WI38 (cell line): ENCODE data around the gene TIGD2.

Experiments used
- H3K4me3 ChIP-seq: 2 replicates; pipeline ENCODE4 v1.5.1; 2011; ENCODE audit warnings: low read depth, mild to moderate bottlenecking, control low read depth, low read length
- CTCF ChIP-seq: IDR thresholded peaks from 2 replicates; pipeline ENCODE4 v1.5.1; 2012; ENCODE audit warnings: low read depth, mild to moderate bottlenecking, control low read depth, low read length

TIGD2 gene

GRCh38 chr4:89077761-89078160 is 33.6 kb upstream of the TIGD2 start:
- no peak overlapping the region for H3K4me3 ChIP-seq
- TF ChIP-seq CTCF = no peak

- TF ChIP-seq CTCF = no peak
Observed at GRCh38 chr4:89078300-89078699, 33.0 kb upstream of the TIGD2 start.

GRCh38 chr4:89099034-89099433 is 12.3 kb upstream of the TIGD2 start:
- H3K4me3 ChIP-seq = no peak overlapping the region
- no peak for TF ChIP-seq CTCF

More at GRCh38 chr4:89078300-89078699, 33.0 kb upstream of the TIGD2 start:
- no peak overlapping the region for H3K4me3 ChIP-seq

GRCh38 chr4:89099471-89099870 is 11.9 kb upstream of the TIGD2 start:
- no peak overlapping the region for H3K4me3 ChIP-seq
- TF ChIP-seq CTCF = no peak

GRCh38 chr4:89100853-89101252 is 10.5 kb upstream of the TIGD2 start:
- H3K4me3 ChIP-seq = no peak overlapping the region

GRCh38 chr4:89101256-89102161 is 9.8 kb upstream of the TIGD2 start:
- no peak overlapping the region for H3K4me3 ChIP-seq
- TF ChIP-seq CTCF = no peak

More at GRCh38 chr4:89100853-89101252, 10.5 kb upstream of the TIGD2 start:
- no peak for TF ChIP-seq CTCF

GRCh38 chr4:89105726-89106125 is 5.6 kb upstream of the TIGD2 start:
- no peak for TF ChIP-seq CTCF

More at GRCh38 chr4:89105726-89106125, 5.6 kb upstream of the TIGD2 start:
- no peak overlapping the region for H3K4me3 ChIP-seq
